Heart left ventricle (tissue), 16 donors: ENCODE data around the gene USP22. TPM values are rescaled to one million over a fixed set of nuclear protein-coding genes. Genes with fewer than 3 reads are reported as not detected.

Experiments used
- ATAC-seq, 4 donors: fragments of 200-7000 bp; cut with Tn5 transposase; one replicate each; pipeline ENCODE4 v1.9.1; 2020 to 2022; ENCODE audit warnings: moderate library complexity in 4 of 4, mild to moderate bottlenecking in 3 of 4, moderate number of reproducible peaks in 1 of 4
- DNase-seq, 5 donors: peaks; one replicate each; pipeline ENCODE4 v3.0.0-alpha.2; 2020
- H3K27ac ChIP-seq, 12 donors: fragments of 200-600 bp; sonication (generic) in 4 of 12; one replicate each; pipeline versions ENCODE4 v1.5.0 to v1.8.0; 2016 to 2022; ENCODE audit warnings: mild to moderate bottlenecking in 2 of 12
- H3K27me3 ChIP-seq, 9 donors: fragments of 200-600 bp; sonication (generic) in 2 of 9; one replicate each; pipeline versions ENCODE4 v1.5.1 to v1.8.0; 2016 to 2022; ENCODE audit warnings: mild to moderate bottlenecking in 3 of 9
- H3K36me3 ChIP-seq, 9 donors: fragments of 200-600 bp; sonication (generic) in 2 of 9; one replicate each; pipeline versions ENCODE4 v1.5.0 to v1.8.0; 2018 to 2022; ENCODE audit warnings: mild to moderate bottlenecking in 2 of 9
- H3K4me1 ChIP-seq, 12 donors: fragments of 200-600 bp; sonication (generic) in 4 of 12; one replicate each; pipeline versions ENCODE4 v1.5.0 to v1.8.0; 2016 to 2022; ENCODE audit warnings: mild to moderate bottlenecking in 3 of 12
- H3K4me3 ChIP-seq, 12 donors: fragments of 200-600 bp; sonication (generic) in 4 of 12; one replicate each; pipeline versions ENCODE4 v1.5.0 to v1.8.0; 2017 to 2022; ENCODE audit warnings: mild to moderate bottlenecking in 9 of 12, moderate library complexity in 4 of 12
- H3K9me3 ChIP-seq, 12 donors: fragments of 200-600 bp; sonication (generic) in 4 of 12; one replicate each; pipeline versions ENCODE4 v1.5.0 to v1.8.0; 2016 to 2022; ENCODE audit warnings: mild to moderate bottlenecking in 1 of 12
- CTCF ChIP-seq, 12 donors: fragments of 200-600 bp; sonication (generic) in 4 of 12; IDR thresholded peaks; one replicate each; pipeline versions ENCODE4 v1.5.0 to v1.8.0; 2018 to 2022; ENCODE audit warnings: antibody characterized with exemption in 12 of 12, mild to moderate bottlenecking in 5 of 12
- POLR2A ChIP-seq, 2 donors: fragments of 450-650 bp; IDR thresholded peaks; one replicate each; pipeline ENCODE4 v1.6.1; 2017; ENCODE audit warnings: antibody characterized with exemption in 2 of 2, mild to moderate bottlenecking in 2 of 2, moderate library complexity in 2 of 2
- WGBS, 4 donors: extraction: QIAGEN DNeasy Blood & Tissue Kit in 2 of 4; methylation state at CpG; one replicate each; pipeline versions ENCODE4 v1.1.5 to v1.1.7; 2013 to 2018; 5-methylcytosine and 5-hydroxymethylcytosine counted together
- intact Hi-C, 10 donors: fragments of 100-400 bp; cut with DNase I; formaldehyde crosslinking; loops; one replicate each; pipeline versions ENCODE4 v1.11.1 to v1.14.2; 2022
- polyA plus RNA-seq, 2 donors: library from polyadenylated mRNA; stranded (reverse); fragments of 200-250 nt; gene quantifications; one replicate each; pipeline ENCODE4 v1.2.3, GENCODE V29; 2013
- total RNA-seq, 9 donors: library from RNA; depleted of rRNA in 2 of 9; stranded (reverse); fragments of >200 nt in 2 of 9; fragmentation: NEBNext Ultra II Directional in 3 of 9; extraction: Animal tissue kit (Norgen Biotek cat#: 25700) in 3 of 9; gene quantifications; one replicate each; pipeline versions ENCODE4 v1.1.0 to v1.2.4, GENCODE V29; 2016 to 2023
- donor health status: ischemic (EF 13 %, LVEDD 7.1; RV severe dilation, severe dysfunction).
- donor health status: healthy with polysubstance abuse.
- donor health status: DM: no; HTN: yes; CAD: no.
- donor health status: DM: no; HTN: no; CAD: no.
- donor health status: ischemic (EF 25% LVEDD 6.9; RV normal size, moderate dysfunction).
- donor health status: ischemic (EF 25% LVEDD 5.7; RV mildly dilated, moderate dysfunction).
- donor health status: healthy.
- donor health status: DM: yes; HTN: yes; CAD: no.
- donor health status: ischemic (EF 35%, LVEDD 5.7; RV mildly dilated, moderate dysfunction).
- donor health status: nonischemic (EF 11% LVEDD 7.7; RV severe dilation, severe dysfunction).
- donor health status: DM: yes; HTN: yes; CAD: no.
- donor health status: PGD.
- donor health status: ischemic (EF 29% LVEDD 5.4; RV normal size, mild dysfunction).
- donor health status: nonischemic (EF 23%, LVEDD 6.1; RV moderate dilation, normal function).

Gene USP22
- total and polyA plus RNA-seq, 11 donors = 33.7 to 207 (median 169) TPM

- WGBS, 4 donors = 46 to 54% (median 52%) methylated on average over 6 of the region's 6 CpGs
- DNase-seq = peak in 1 of 5 donors; percentile 45
- intact Hi-C loops = no loop called here
- ATAC-seq = peak; percentile 47 to 92 (median 86)
- Histone ChIP-seq H3K27ac (peak overlapping the region in 8 of 12 donors; percentile 47 to 66 (median 56)), H3K4me1 (peaks cover 0 to 16% (median 0%) of the 10 kb centered on the region in 12 donors), H3K9me3 (no peaks in the 10 kb centered on the region), H3K36me3 (no peaks in the 10 kb centered on the region), H3K4me3 (peak overlapping the region in 1 of 12 donors; percentile 20), H3K27me3 (peaks cover 0 to 4% (median 0%) of the 10 kb centered on the region in 9 donors)
- no peak for TF ChIP-seq POLR2A (IDR thresholded peaks at IDR 0.05)
- TF ChIP-seq CTCF (IDR thresholded peaks at IDR 0.05) = no peak
Measured at GRCh38 chr17:20955427-20956323, 87.1 kb downstream of the USP22 start.

DNA sequence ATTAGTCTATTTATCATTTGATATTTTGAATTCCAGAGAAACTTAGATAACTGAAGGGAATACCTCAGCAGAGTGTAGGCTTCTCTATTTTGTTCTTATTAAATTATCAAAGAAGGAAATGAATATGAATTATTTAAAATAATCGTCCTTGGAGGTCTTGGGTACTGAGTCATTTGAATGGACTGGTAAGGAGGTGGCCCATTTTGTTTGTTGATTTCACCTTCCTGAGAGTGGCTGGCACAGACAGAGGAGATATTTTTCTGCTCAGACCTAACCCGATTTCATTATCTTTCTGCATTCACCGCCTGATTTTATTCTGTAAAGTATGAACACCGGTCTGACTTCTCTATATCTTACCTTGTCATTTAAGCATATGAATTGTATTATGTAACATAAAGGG lies 88.0 kb downstream of the USP22 start:
- TF ChIP-seq POLR2A (IDR thresholded peaks at IDR 0.05) = no peak
- TF ChIP-seq CTCF (IDR thresholded peaks at IDR 0.05) = no peak
- H3K4me1 ChIP-seq = peaks cover 0 to 16% (median 0%) of the 10 kb centered on the region in 12 donors
- H3K4me3 ChIP-seq = peak overlapping the region in 1 of 12 donors; percentile 20
- intact Hi-C loops = no loop called here
- no peak for DNase-seq
- no peaks in the 10 kb centered on the region for H3K9me3 ChIP-seq
- H3K27ac ChIP-seq = peak overlapping the region in 8 of 12 donors; percentile 47 to 66 (median 56)
- H3K27me3 ChIP-seq = peaks cover 0 to 4% (median 0%) of the 10 kb centered on the region in 9 donors
- 72 to 82% (median 77%) methylated on average over 4 of the region's 4 CpGs for WGBS, 4 donors
- no peaks in the 10 kb centered on the region for H3K36me3 ChIP-seq
- no peak for ATAC-seq

GRCh38 chr17:20952183-20952582 lies 90.6 kb downstream of the USP22 start:
- Histone ChIP-seq H3K27me3 (peaks cover 0 to 4% (median 0%) of the 10 kb centered on the region in 9 donors), H3K27ac (no peak overlapping the region), H3K36me3 (no peaks in the 10 kb centered on the region), H3K4me1 (peaks cover 0 to 16% (median 0%) of the 10 kb centered on the region in 12 donors), H3K4me3 (no peak overlapping the region), H3K9me3 (no peaks in the 10 kb centered on the region)
- TF ChIP-seq POLR2A (IDR thresholded peaks at IDR 0.05) (no peak), CTCF (IDR thresholded peaks at IDR 0.05) (no peak)
- 79 to 81% (median 80%) methylated on average over 7 of the region's 7 CpGs for WGBS, 4 donors
- ATAC-seq (no peak), DNase-seq (no peak)
- intact Hi-C loops = no loop called here

Other genes with a start within 250 kb of the USP22 start
- gene DHRS7B, start 84.0 kb upstream of the USP22 start, total RNA-seq = 10 to 100 TPM; 20.2 to 45.2 (median 34.7) TPM
- gene DHRS7B, start 84.0 kb upstream of the USP22 start, polyA plus RNA-seq = 10 to 100 TPM; 40.5 to 42.2 TPM
- gene TMEM11, start 171.2 kb upstream of the USP22 start, total RNA-seq = 10 to 100 TPM; 23.2 to 46.6 (median 32.0) TPM
- gene TMEM11, start 171.2 kb upstream of the USP22 start, polyA plus RNA-seq = 10 to 100 TPM; 59.2 to 59.7 TPM
- gene NATD1, start 210.4 kb upstream of the USP22 start, total RNA-seq = 10 to 100 TPM; 12.8 to 38.4 (median 19.8) TPM
- gene NATD1, start 210.4 kb upstream of the USP22 start, polyA plus RNA-seq = 1 to 10 TPM; 8.0 to 8.4 TPM
- 100 to 1,000 TPM in 1 of 9 donors, 10 to 100 TPM in 8; 29.4 to 170 (median 54.4) TPM for gene MAP2K3, start 241.7 kb upstream of the USP22 start, total RNA-seq
- gene MAP2K3, start 241.7 kb upstream of the USP22 start, polyA plus RNA-seq = 100 to 1,000 TPM in 1 of 2 donors, 10 to 100 TPM in 1; 29.6 to 156 TPM